ENCODE results near the gene SERPINA6. TPM values are rescaled to one million over a fixed set of nuclear protein-coding genes. Genes with fewer than 3 reads are reported as not detected.
"Not testable (repeated sequence)": the region's sequence is repeated elsewhere in the genome, so short reads cannot be mapped to it uniquely, and the experiment has no call there.

The SERPINA6 gene, protein sequence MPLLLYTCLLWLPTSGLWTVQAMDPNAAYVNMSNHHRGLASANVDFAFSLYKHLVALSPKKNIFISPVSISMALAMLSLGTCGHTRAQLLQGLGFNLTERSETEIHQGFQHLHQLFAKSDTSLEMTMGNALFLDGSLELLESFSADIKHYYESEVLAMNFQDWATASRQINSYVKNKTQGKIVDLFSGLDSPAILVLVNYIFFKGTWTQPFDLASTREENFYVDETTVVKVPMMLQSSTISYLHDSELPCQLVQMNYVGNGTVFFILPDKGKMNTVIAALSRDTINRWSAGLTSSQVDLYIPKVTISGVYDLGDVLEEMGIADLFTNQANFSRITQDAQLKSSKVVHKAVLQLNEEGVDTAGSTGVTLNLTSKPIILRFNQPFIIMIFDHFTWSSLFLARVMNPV
- total RNA-seq, result not detected in 2 replicates

- POLR2A ChIA-PET, result no interaction called here
Observed at GRCh38 chr14:94322648-94323570, at the start of gene SERPINA6. Gene SERPINA6, minus strand, starts transcription at chr14:94323336. Its CDS starts 8,688 bp downstream, at chr14:94314648.

GRCh38 chr14:94372021-94372605 lies 49.0 kb upstream of the SERPINA6 start:
- ChIA-PET CTCF (no interaction called here), POLR2A (no interaction called here)
- no peaks in the 10 kb centered on the region for H3K4me1 Mint-ChIP-seq
- H3K27ac Mint-ChIP-seq, result no peak overlapping the region
- no peaks in the 10 kb centered on the region for H3K36me3 Mint-ChIP-seq (ENCODE audit: low read depth)
- peaks cover 4% of the 10 kb centered on the region for H3K27me3 Mint-ChIP-seq
- DNase-seq, result no peak
- no peaks in the 10 kb centered on the region for H3K9me3 Mint-ChIP-seq
- no peak overlapping the region for H3K4me3 Mint-ChIP-seq
- TF ChIP-seq CTCF (IDR thresholded peaks at IDR 0.05), result no peak
- intact Hi-C loops (cut with micrococcal nuclease), result no loop called here
- ATAC-seq (ENCODE audit: low read depth), result no peak

More at GRCh38 chr14:94322648-94323570, at the start of gene SERPINA6:
- no peak for DNase-seq
- Mint-ChIP-seq H3K27me3 (no peaks in the 10 kb centered on the region), H3K9me3 (peaks cover 2% of the 10 kb centered on the region), H3K4me3 (no peak within 1 kb of the TSS), H3K27ac (no peak within 1 kb of the TSS), H3K36me3 (ENCODE audit: low read depth) (no peaks in the 10 kb centered on the region), H3K4me1 (no peaks in the 10 kb centered on the region)
- CTCF ChIA-PET, result no interaction called here
- TF ChIP-seq CTCF (IDR thresholded peaks at IDR 0.05), result no peak
- no peak for ATAC-seq (ENCODE audit: low read depth)
- intact Hi-C loops (cut with micrococcal nuclease), result no loop called here

GRCh38 chr14:94370524-94370910 lies 47.4 kb upstream of the SERPINA6 start:
- Mint-ChIP-seq H3K4me3 (no peak overlapping the region), H3K27me3 (peaks cover 4% of the 10 kb centered on the region), H3K36me3 (ENCODE audit: low read depth) (no peaks in the 10 kb centered on the region), H3K9me3 (no peaks in the 10 kb centered on the region), H3K27ac (no peak overlapping the region), H3K4me1 (no peaks in the 10 kb centered on the region)
- DNase-seq, result no peak
- intact Hi-C loops (cut with micrococcal nuclease), result no loop called here
- ATAC-seq (ENCODE audit: low read depth), result no peak
- no peak for TF ChIP-seq CTCF (IDR thresholded peaks at IDR 0.05)
- CTCF ChIA-PET, result no interaction called here
- POLR2A ChIA-PET, result no interaction called here

GRCh38 chr14:94369766-94370523 lies 46.8 kb upstream of the SERPINA6 start:
- H3K4me3 Mint-ChIP-seq; H3K27ac Mint-ChIP-seq; CTCF ChIA-PET; H3K27me3 Mint-ChIP-seq; H3K36me3 Mint-ChIP-seq (ENCODE audit: low read depth); POLR2A ChIA-PET; H3K9me3 Mint-ChIP-seq; ATAC-seq (ENCODE audit: low read depth); DNase-seq; H3K4me1 Mint-ChIP-seq; intact Hi-C loops (cut with micrococcal nuclease): not testable (repeated sequence)

GRCh38 chr14:94368956-94369355 lies 45.8 kb upstream of the SERPINA6 start:
- no peak overlapping the region for H3K27ac Mint-ChIP-seq
- intact Hi-C loops (cut with micrococcal nuclease), result no loop called here
- ChIA-PET CTCF (no interaction called here), POLR2A (no interaction called here)
- no peaks in the 10 kb centered on the region for H3K36me3 Mint-ChIP-seq (ENCODE audit: low read depth)
- no peak for DNase-seq
- ATAC-seq (ENCODE audit: low read depth), result no peak
- no peaks in the 10 kb centered on the region for H3K9me3 Mint-ChIP-seq
- no peak for TF ChIP-seq CTCF (IDR thresholded peaks at IDR 0.05)
- H3K4me3 Mint-ChIP-seq, result no peak overlapping the region
- peaks cover 4% of the 10 kb centered on the region for H3K27me3 Mint-ChIP-seq
- H3K4me1 Mint-ChIP-seq, result no peaks in the 10 kb centered on the region

All from activated B cell treated with CpG ODN at 0.5 μM for 24 hours (primary cell).